Cardiac fibroblast (primary cell): Measurements from ENCODE around the gene BMPR2.
"Not testable (repeated sequence)": the region's sequence is repeated elsewhere in the genome, so short reads cannot be mapped to it uniquely, and the experiment has no call there.

ENCODE experiments used
- DNase-seq, 2 donors: peaks; one replicate each; pipeline versions ENCODE4 v3.0.0 to v3.0.0-alpha.2; 2010; ENCODE audit warnings: low read depth in 2 of 2
- H3K4me3 ChIP-seq, 2 donors: replicated peaks in 1 of 2; 1 replicate in 1 of 2; 2 replicates in 1 of 2; pipeline ENCODE4 v1.5.1; 2011; ENCODE audit warnings: low read depth in 2 of 2, low read length in 2 of 2, mild to moderate bottlenecking in 2 of 2, moderate library complexity in 1 of 2
- TF ChIP-seq, protein P1 (sequence below): IDR thresholded peaks from one replicate; pipeline ENCODE4 v1.5.1; 2011; ENCODE audit warnings: low read depth, mild to moderate bottlenecking, low read length, inconsistent platforms

Gene BMPR2

DNA sequence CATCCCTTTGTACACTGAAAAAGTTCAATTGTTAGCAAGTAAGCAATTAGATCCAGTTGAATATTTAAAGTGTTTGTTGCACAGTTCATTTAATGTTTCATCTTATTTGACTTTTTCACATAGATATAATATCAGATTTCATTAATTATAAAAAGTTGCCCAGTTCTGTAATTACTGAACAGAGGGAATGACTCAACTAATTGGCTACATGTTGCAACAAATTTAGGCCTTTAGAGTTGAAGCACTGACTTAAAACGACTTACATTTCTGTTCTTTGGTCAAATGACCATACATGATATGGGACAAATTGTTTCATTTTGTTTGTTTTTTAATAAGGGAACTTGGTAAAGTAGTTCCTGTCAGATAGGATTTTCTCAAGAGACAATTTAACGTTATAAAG is 190.2 kb downstream of the BMPR2 start:
- TF ChIP-seq, protein P1, sequence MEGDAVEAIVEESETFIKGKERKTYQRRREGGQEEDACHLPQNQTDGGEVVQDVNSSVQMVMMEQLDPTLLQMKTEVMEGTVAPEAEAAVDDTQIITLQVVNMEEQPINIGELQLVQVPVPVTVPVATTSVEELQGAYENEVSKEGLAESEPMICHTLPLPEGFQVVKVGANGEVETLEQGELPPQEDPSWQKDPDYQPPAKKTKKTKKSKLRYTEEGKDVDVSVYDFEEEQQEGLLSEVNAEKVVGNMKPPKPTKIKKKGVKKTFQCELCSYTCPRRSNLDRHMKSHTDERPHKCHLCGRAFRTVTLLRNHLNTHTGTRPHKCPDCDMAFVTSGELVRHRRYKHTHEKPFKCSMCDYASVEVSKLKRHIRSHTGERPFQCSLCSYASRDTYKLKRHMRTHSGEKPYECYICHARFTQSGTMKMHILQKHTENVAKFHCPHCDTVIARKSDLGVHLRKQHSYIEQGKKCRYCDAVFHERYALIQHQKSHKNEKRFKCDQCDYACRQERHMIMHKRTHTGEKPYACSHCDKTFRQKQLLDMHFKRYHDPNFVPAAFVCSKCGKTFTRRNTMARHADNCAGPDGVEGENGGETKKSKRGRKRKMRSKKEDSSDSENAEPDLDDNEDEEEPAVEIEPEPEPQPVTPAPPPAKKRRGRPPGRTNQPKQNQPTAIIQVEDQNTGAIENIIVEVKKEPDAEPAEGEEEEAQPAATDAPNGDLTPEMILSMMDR = no peak
- no peak overlapping the region for H3K4me3 ChIP-seq
- DNase-seq = no peak

DNA sequence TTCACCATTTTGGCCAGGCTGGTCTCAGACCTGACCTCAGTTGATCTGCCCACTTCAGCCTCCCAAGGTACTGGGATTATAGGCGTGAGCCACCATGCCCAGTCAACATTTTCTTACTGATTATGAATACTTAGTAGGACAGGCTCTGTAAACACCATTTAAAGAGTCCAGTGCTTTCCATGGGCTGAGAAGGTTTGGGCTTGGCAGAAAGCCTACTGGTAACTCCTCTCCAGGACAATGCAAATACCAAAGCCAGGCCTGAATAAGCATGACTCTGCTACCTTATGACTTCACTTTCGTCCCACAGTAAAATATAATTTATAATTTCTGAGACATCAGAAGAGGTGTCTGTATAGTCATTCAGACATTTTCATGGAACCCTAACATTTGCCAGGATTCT is 198.4 kb downstream of the BMPR2 start:
- H3K4me3 ChIP-seq = no peak overlapping the region
- DNase-seq = peak in 1 of 2 donors; percentile 60
- TF ChIP-seq, protein P1 = no peak

DNA sequence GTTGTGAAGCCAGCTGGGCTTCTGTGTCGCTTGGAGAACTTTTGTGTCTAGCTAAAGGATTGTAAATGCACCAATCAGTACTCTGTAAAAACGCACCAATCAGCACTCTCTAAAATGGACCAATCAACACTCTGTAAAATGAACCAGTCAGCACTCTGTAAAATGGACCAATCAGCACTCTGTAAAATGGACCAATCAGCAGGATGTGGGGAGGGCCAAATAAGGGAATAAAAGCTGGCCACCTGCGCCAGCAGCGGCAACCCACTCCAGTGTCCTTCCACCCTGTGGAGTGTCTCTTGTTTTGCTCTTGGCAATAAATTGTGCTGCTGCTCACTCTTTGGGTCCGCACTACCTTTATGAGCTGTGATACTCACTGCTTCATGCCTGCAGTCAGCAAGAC is 199.1 kb downstream of the BMPR2 start:
- not testable (repeated sequence) for H3K4me3 ChIP-seq

DNA sequence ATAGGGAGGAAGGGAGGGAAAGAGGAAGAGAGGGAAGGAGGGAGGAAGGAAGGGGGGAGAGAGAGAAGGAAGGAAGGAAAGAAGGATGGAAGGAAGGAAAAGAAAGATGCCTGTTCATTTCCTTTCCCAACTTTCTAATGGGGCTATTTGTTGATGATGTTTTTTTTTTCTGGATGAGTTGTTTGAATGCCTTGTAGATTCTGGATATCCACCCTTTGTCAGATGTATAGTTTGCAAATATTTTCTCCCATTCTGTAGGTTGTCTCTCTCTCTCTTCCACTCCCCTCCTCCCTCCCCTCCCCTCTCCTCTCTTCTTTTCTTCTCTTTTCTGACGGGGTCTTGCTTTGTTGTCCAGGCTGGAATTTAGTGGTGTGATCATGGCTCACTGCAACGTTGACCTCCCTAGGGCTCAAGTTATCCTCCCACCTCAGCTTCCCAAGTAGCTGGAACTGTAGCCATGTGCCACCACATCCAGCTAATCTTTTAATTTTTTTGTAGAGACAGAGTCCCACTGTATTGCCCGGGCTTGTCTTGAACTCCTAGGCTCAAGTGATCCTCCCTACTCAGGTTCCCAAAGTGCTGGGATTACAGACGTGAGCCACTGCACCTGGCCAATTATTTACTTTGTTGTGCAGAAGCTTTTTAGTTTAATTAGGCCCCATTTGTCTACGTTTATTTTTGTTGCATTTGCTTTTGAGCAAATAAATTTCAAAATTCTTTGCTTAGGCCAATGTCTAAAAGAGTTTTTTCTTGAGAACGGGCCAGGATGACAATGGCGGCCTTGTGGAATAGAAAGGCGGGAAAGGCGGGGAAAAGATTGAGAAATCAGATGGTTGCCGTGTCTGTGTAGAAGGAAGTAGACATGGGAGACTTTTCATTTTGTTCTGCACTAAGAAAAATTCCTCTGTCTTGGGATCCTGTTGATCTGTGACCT is 201.4 kb downstream of the BMPR2 start:
- no peak for DNase-seq
- H3K4me3 ChIP-seq = no peak overlapping the region
- TF ChIP-seq, protein P1 = no peak

More for the DNA sequence above, 199.1 kb downstream of the BMPR2 start:
- DNase-seq = not testable (repeated sequence)

DNA sequence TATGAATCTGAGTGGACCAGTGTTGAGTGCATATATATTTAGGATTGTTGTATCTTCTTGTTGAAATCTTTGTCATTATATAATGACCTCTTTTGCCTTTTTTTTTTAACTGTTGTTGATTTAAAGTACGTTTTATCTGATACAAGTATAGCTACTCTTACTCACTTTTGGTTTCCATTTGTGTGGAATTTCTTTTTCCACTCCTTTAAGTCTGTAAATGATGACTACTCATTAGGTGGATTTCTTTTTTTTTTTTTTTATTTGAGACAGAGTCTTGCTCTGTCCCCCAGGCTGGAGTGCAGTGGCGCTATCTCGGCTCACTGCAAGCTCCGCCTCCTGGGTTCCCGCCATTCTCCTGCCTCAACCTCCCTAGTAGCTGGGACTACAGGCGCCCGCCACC is 206.7 kb downstream of the BMPR2 start:
- not testable (repeated sequence) for H3K4me3 ChIP-seq, DNase-seq

DNA sequence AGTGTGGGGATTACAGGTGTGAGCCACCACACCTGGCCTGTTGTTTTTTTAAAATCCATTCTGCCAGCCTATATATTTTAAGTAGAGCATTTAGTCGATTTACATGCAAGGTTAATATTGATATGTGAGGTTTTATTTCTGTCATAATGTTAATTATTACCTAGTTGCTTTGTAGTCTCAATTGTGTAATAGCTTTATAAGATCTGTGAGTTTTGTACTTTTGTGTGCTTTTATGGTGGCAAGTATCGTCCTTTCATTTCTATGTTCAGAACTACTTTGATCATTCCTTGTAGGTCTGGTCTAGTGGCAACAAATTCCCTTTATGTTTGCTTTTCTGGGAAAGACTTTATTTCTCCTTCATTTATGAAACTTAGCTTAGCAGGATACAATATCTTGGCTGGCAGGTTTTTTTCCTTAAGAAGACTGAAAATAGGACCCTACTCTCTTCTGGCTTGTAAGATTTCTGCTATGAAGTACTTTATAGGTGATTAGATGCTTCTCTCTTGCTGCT is 207.6 kb downstream of the BMPR2 start:
- no peak for DNase-seq
- TF ChIP-seq, protein P1 = no peak
- no peak overlapping the region for H3K4me3 ChIP-seq

GRCh38 chr2:202588647-202589581 is 212.8 kb downstream of the BMPR2 start:
- peak overlapping the region in 1 of 2 donors; percentile 2 for H3K4me3 ChIP-seq
- TF ChIP-seq, protein P1 = peak; percentile 94
- peak; percentile 80 for DNase-seq
